Mesenchymal stem cell (in vitro differentiated cells and primary cell): ENCODE results near the gene MICAL2.

Source experiments
- DNase-seq: peaks from one replicate; pipeline ENCODE4 v3.0.0-alpha.2; 2013
- H2AFZ ChIP-seq: one replicate; pipeline ENCODE4 v1.6.1; 2013; ENCODE audit warnings: low read depth, mild to moderate bottlenecking, control low read depth, inconsistent platforms, low read length, moderate library complexity
- H2AK5ac ChIP-seq: 2 replicates; pipeline ENCODE4 v1.6.1; 2013; ENCODE audit warnings: low read length, moderate library complexity, mild to moderate bottlenecking, inconsistent platforms; ENCODE audit not compliant: severe bottlenecking
- H2BK120ac ChIP-seq: one replicate; pipeline ENCODE4 v1.6.1; 2013; ENCODE audit warnings: low read depth, mild to moderate bottlenecking, inconsistent platforms, low read length, moderate library complexity
- H2BK12ac ChIP-seq, 2 experiments: one replicate each; pipeline ENCODE4 v1.6.1; 2013; ENCODE audit warnings: inconsistent platforms in 2 of 2, low read length in 2 of 2, mild to moderate bottlenecking in 2 of 2, moderate library complexity in 2 of 2, control low read depth in 1 of 2
- H2BK15ac ChIP-seq: one replicate; pipeline ENCODE4 v1.6.1; 2013; ENCODE audit warnings: mild to moderate bottlenecking, low read depth, inconsistent platforms; ENCODE audit not compliant: poor library complexity, severe bottlenecking
- H2BK5ac ChIP-seq: 2 replicates; pipeline ENCODE4 v1.6.1; 2013; ENCODE audit warnings: low read depth, mild to moderate bottlenecking, low read length, control low read depth, inconsistent platforms; ENCODE audit not compliant: poor library complexity, severe bottlenecking
- H3K14ac ChIP-seq, 2 experiments: one replicate each; pipeline ENCODE4 v1.6.1; 2013; ENCODE audit warnings: inconsistent platforms in 2 of 2, low read length in 2 of 2, control low read depth in 1 of 2, mild to moderate bottlenecking in 1 of 2, moderate library complexity in 1 of 2
- H3K18ac ChIP-seq, 2 experiments: one replicate each; pipeline ENCODE4 v1.6.1; 2013; ENCODE audit warnings: inconsistent platforms in 2 of 2, low read length in 2 of 2, control low read depth in 1 of 2, low read depth in 1 of 2, mild to moderate bottlenecking in 1 of 2
- H3K23ac ChIP-seq, 2 experiments: one replicate each; pipeline ENCODE4 v1.6.1; 2013; ENCODE audit warnings: inconsistent platforms in 2 of 2, low read length in 2 of 2, mild to moderate bottlenecking in 2 of 2, moderate library complexity in 2 of 2, control low read depth in 1 of 2
- H3K27ac ChIP-seq: 2 replicates; pipeline ENCODE4 v1.5.1; 2013; ENCODE audit warnings: mild to moderate bottlenecking, moderate library complexity, low read length, control low read depth, inconsistent platforms; ENCODE audit not compliant: poor library complexity, severe bottlenecking
- H3K27me3 ChIP-seq, 2 experiments: 2 replicates each; pipeline versions ENCODE4 v1.6.1 to v1.7.0; 2013; ENCODE audit warnings: low read length in 2 of 2, mild to moderate bottlenecking in 2 of 2, moderate library complexity in 2 of 2, control low read depth in 1 of 2, inconsistent platforms in 1 of 2; ENCODE audit not compliant: control insufficient read depth in 1 of 2, insufficient read depth in 1 of 2
- H3K36me3 ChIP-seq, 2 experiments: 2 replicates each; pipeline versions ENCODE4 v1.6.1 to v1.7.0; 2013; ENCODE audit warnings: low read length in 2 of 2, control low read depth in 1 of 2, inconsistent platforms in 1 of 2, low read depth in 1 of 2, mild to moderate bottlenecking in 1 of 2; ENCODE audit not compliant: insufficient read depth in 2 of 2, control insufficient read depth in 1 of 2
- H3K4ac ChIP-seq, 2 experiments: one replicate each; pipeline ENCODE4 v1.6.1; 2013; ENCODE audit warnings: inconsistent platforms in 2 of 2, low read length in 2 of 2, mild to moderate bottlenecking in 2 of 2, moderate library complexity in 2 of 2, control low read depth in 1 of 2, low read depth in 1 of 2
- H3K4me1 ChIP-seq: 2 replicates; pipeline ENCODE4 v1.6.1; 2013; ENCODE audit warnings: low read depth, low read length, control low read depth; ENCODE audit not compliant: control insufficient read depth, insufficient read depth
- H3K4me2 ChIP-seq: 2 replicates; pipeline ENCODE4 v1.6.1; 2013; ENCODE audit warnings: low read length, mild to moderate bottlenecking, inconsistent platforms; ENCODE audit not compliant: poor library complexity, severe bottlenecking
- H3K4me3 ChIP-seq, 2 experiments: 2 replicates each; pipeline versions ENCODE4 v1.5.1 to v1.7.0; 2013; ENCODE audit warnings: low read length in 2 of 2, mild to moderate bottlenecking in 2 of 2, control low read depth in 1 of 2, low read depth in 1 of 2; ENCODE audit not compliant: insufficient read depth in 1 of 2
- H3K79me1 ChIP-seq: replicated peaks from 2 replicates; pipeline ENCODE4 v1.6.1; 2013; ENCODE audit warnings: mild to moderate bottlenecking, control low read depth, low read length, inconsistent platforms; ENCODE audit not compliant: poor library complexity, severe bottlenecking
- H3K9ac ChIP-seq: 2 replicates; pipeline ENCODE4 v1.7.0; 2013; ENCODE audit warnings: mild to moderate bottlenecking, low read length, moderate library complexity
- H3K9me3 ChIP-seq: 2 replicates; pipeline ENCODE4 v1.7.0; 2013; ENCODE audit warnings: mild to moderate bottlenecking, low read length; ENCODE audit not compliant: control insufficient read depth
- H4K8ac ChIP-seq: one replicate; pipeline ENCODE4 v1.6.1; 2013; ENCODE audit warnings: inconsistent platforms, mild to moderate bottlenecking, low read length, moderate library complexity
- H4K91ac ChIP-seq: one replicate; pipeline ENCODE4 v1.6.1; 2013; ENCODE audit warnings: mild to moderate bottlenecking, low read length, inconsistent platforms
- WGBS: methylation state at CpG from one replicate; pipeline ENCODE4 v1.1.7; 2013; ENCODE audit warnings: mixed read lengths; 5-methylcytosine and 5-hydroxymethylcytosine counted together

The MICAL2 gene

GRCh38 chr11:12280838-12281565 lies 170.6 kb downstream of the MICAL2 start:
- peak overlapping the region in 1 of 2 experiments; percentile 27 for H3K4ac ChIP-seq
- H3K18ac ChIP-seq = peak overlapping the region in 1 of 2 experiments; percentile 65
- H2BK12ac ChIP-seq = peak overlapping the region; percentile 2 to 9
- no peak overlapping the region for H3K4me2 ChIP-seq
- WGBS = 85% methylated on average over 15 of the region's 15 CpGs
- H2BK15ac ChIP-seq = no peak overlapping the region
- H3K9ac ChIP-seq = no peak overlapping the region
- H3K14ac ChIP-seq = no peak overlapping the region
- peak overlapping the region; percentile 1 for H2AK5ac ChIP-seq
- peaks cover 15% of the 10 kb centered on the region for H3K4me1 ChIP-seq
- peak overlapping the region; percentile 62 for H2BK120ac ChIP-seq
- no peak overlapping the region for H2AFZ ChIP-seq
- no peak overlapping the region for H3K23ac ChIP-seq
- no peak overlapping the region for H3K4me3 ChIP-seq
- peak overlapping the region; percentile 4 for H2BK5ac ChIP-seq
- no peaks in the 10 kb centered on the region for H3K9me3 ChIP-seq
- DNase-seq = no peak
- H3K27ac ChIP-seq = no peak overlapping the region
- peak overlapping the region; percentile 57 for H4K91ac ChIP-seq
- H3K27me3 ChIP-seq = no peaks in the 10 kb centered on the region
- H3K36me3 ChIP-seq = peaks cover 0 to 2% of the 10 kb centered on the region in 2 experiments
- H4K8ac ChIP-seq = peak overlapping the region; percentile 61
- H3K79me1 ChIP-seq = peaks cover 3% of the 10 kb centered on the region

DNA sequence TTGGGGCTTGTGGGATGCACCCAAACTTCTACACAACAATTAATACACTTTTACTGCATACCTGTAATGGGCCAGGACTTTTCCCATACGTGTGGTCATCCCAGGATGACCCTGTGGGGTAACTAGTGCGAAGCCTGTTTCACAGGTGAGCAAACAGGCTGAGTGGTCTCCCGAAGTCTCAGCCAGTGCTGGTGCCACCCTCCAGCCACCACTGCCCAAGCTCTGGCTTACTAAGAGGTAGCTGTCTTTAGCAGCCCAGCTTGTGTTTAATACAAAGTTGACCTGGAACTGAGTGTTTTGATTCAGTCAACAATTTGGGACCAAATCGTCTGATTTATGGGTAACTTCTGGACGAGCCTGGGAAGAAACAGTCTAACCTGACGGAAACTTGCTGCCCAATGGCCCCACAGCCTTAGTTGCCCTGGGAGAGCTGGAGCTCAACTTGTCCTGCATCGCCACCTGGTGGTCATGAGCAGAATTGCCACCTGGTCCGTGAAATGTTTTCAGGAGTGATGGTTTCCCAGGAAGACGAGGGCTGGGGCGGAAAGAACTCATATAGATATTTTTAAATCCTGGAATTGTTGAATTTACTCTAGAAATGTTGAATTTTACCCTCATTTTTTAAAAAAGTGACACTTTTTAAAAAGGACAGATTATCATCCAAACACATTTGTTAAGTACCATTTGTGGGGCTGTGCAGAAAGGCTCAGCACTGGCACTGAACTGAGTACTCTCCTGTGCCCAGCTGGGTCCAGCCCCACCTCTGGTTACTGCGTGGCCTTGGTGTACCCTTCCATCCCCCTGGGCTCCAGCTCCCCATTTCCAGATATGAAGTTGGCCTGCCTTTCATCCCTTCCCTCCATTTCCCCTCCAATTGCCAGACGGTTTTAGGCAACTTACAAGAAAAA lies 171.4 kb downstream of the MICAL2 start:
- Histone ChIP-seq H3K4ac (peak overlapping the region; percentile 4 to 78), H2AFZ (no peak overlapping the region), H3K27me3 (no peaks in the 10 kb centered on the region), H2BK15ac (peak overlapping the region; percentile 26), H3K4me3 (no peak overlapping the region), H3K9ac (peak overlapping the region; percentile 65), H3K27ac (no peak overlapping the region), H3K14ac (no peak overlapping the region), H4K8ac (peak overlapping the region; percentile 67), H3K9me3 (no peaks in the 10 kb centered on the region), H4K91ac (peak overlapping the region; percentile 87), H2AK5ac (peak overlapping the region; percentile 83), H3K23ac (no peak overlapping the region), H3K4me2 (no peak overlapping the region), H2BK5ac (no peak overlapping the region), H3K4me1 (peaks cover 18% of the 10 kb centered on the region), H3K36me3 (peaks cover 0 to 2% of the 10 kb centered on the region in 2 experiments), H2BK120ac (peak overlapping the region; percentile 62), H2BK12ac (peak overlapping the region; percentile 54 to 89), H3K18ac (peak overlapping the region in 1 of 2 experiments; percentile 65), H3K79me1 (peaks cover 3% of the 10 kb centered on the region)
- 41% methylated on average over 9 of the region's 12 CpGs for WGBS
- peak; percentile 82 for DNase-seq

- no peak overlapping the region for H2AK5ac ChIP-seq
- no peak overlapping the region for H2AFZ ChIP-seq
- no peak overlapping the region for H2BK15ac ChIP-seq
- peaks cover 0 to 2% of the 10 kb centered on the region in 2 experiments for H3K36me3 ChIP-seq
- WGBS = 92% methylated on average over 6 of the region's 6 CpGs
- H4K8ac ChIP-seq = no peak overlapping the region
- H3K23ac ChIP-seq = no peak overlapping the region
- H3K9me3 ChIP-seq = no peaks in the 10 kb centered on the region
- no peak overlapping the region for H3K4me3 ChIP-seq
- H3K27me3 ChIP-seq = no peaks in the 10 kb centered on the region
- peak overlapping the region; percentile 6 to 26 for H2BK12ac ChIP-seq
- no peak overlapping the region for H3K4ac ChIP-seq
- peaks cover 3% of the 10 kb centered on the region for H3K79me1 ChIP-seq
- no peak overlapping the region for H4K91ac ChIP-seq
- no peak overlapping the region for H2BK5ac ChIP-seq
- peak overlapping the region; percentile 65 for H3K9ac ChIP-seq
- DNase-seq = no peak
- no peak overlapping the region for H2BK120ac ChIP-seq
- H3K4me2 ChIP-seq = no peak overlapping the region
- no peak overlapping the region for H3K27ac ChIP-seq
- H3K4me1 ChIP-seq = peaks cover 22% of the 10 kb centered on the region
- no peak overlapping the region for H3K18ac ChIP-seq
- no peak overlapping the region for H3K14ac ChIP-seq
Observed at GRCh38 chr11:12282676-12283075, 172.3 kb downstream of the MICAL2 start.
